Mononuclear cell (primary cell): ENCODE measurements around the gene PRODH2. TPM values are rescaled to one million over a fixed set of nuclear protein-coding genes. Genes with fewer than 3 reads are reported as not detected.

Experiments used
- H3K27me3 ChIP-seq: 2 replicates; pipeline ENCODE4 v1.6.0; 2011; ENCODE audit warnings: low read length, control low read depth; ENCODE audit not compliant: insufficient read depth
- H3K4me1 ChIP-seq: 2 replicates; pipeline ENCODE4 v1.5.1; 2011; ENCODE audit warnings: mild to moderate bottlenecking, low read length, control low read depth; ENCODE audit not compliant: insufficient read depth
- H3K4me3 ChIP-seq: 2 replicates; pipeline ENCODE4 v1.5.1; 2011; ENCODE audit warnings: mild to moderate bottlenecking, low read length, moderate library complexity
- H3K9me3 ChIP-seq: 2 replicates; pipeline ENCODE4 v1.5.1; 2011; ENCODE audit warnings: low read depth, mild to moderate bottlenecking, control low read depth, low read length
- total RNA-seq: library from RNA; depleted of rRNA; stranded (reverse); fragments of >200 nt; gene quantifications from one replicate; pipeline ENCODE4 v1.2.3, GENCODE V29; 2012

The PRODH2 gene
- total RNA-seq, 1 donor = not detected

GRCh38 chr19:35767288-35768081 is 45.2 kb downstream of the PRODH2 start:
- Histone ChIP-seq H3K9me3 (no peaks in the 10 kb centered on the region), H3K4me1 (no peaks in the 10 kb centered on the region), H3K4me3 (no peak overlapping the region), H3K27me3 (no peaks in the 10 kb centered on the region)

- H3K9me3 ChIP-seq = no peaks in the 10 kb centered on the region
- H3K4me1 ChIP-seq = no peaks in the 10 kb centered on the region
- H3K27me3 ChIP-seq = no peaks in the 10 kb centered on the region
- no peak overlapping the region for H3K4me3 ChIP-seq
These were observed 46.0 kb downstream of the PRODH2 start for GRCh38 chr19:35766571-35767104.

GRCh38 chr19:35764432-35765315 is 48.0 kb downstream of the PRODH2 start:
- H3K4me3 ChIP-seq = no peak overlapping the region
- H3K27me3 ChIP-seq = no peaks in the 10 kb centered on the region
- no peaks in the 10 kb centered on the region for H3K9me3 ChIP-seq
- no peaks in the 10 kb centered on the region for H3K4me1 ChIP-seq

DNA sequence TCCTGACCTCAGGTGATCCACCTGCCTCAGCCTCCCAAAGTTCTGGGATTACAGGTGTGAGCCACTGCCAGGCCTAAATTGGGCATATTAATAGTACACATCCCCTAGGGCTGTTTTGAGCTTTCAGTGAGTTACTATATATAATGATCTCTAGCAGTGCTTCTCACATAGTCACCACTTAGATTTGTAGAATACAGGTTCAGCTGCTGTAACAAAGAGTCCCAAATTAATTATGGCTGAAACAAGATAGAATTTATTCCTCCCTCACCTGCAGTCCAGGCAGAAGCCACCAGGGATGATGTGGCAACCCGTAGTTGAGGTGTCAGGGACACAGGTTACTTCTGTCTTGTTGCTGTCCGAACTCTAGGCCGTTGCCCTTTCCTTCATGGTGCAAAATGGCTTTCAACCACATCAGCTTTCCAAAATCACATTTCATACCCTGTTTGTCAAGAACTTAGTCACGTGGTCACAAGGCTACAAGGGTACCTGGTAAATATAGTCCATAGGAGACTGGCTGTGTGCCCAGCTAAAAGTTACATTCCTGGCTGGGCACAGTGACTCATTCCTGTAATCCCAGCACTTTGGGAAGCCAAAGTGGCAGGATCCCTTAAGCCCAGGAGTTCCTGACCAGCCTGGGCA is 51.8 kb downstream of the PRODH2 start:
- Histone ChIP-seq H3K9me3 (no peaks in the 10 kb centered on the region), H3K4me3 (no peak overlapping the region), H3K4me1 (peaks cover 26% of the 10 kb centered on the region), H3K27me3 (peaks cover 9% of the 10 kb centered on the region)

- Histone ChIP-seq H3K4me3 (no peak overlapping the region), H3K9me3 (no peaks in the 10 kb centered on the region), H3K4me1 (peaks cover 34% of the 10 kb centered on the region), H3K27me3 (peaks cover 9% of the 10 kb centered on the region)
These were observed 52.9 kb downstream of the PRODH2 start for GRCh38 chr19:35759697-35760096.

- Histone ChIP-seq H3K4me1 (peaks cover 34% of the 10 kb centered on the region), H3K4me3 (peak within 1 kb of the TSS; percentile 93), H3K9me3 (no peaks in the 10 kb centered on the region), H3K27me3 (peaks cover 9% of the 10 kb centered on the region)
These were observed 54.7 kb downstream of the PRODH2 start, which contains the start of gene PROSER3 for GRCh38 chr19:35757749-35758608. Gene PROSER3 (plus strand): TSS chr19:35758176. CDS start chr19:35758216, 40 bp downstream.

DNA sequence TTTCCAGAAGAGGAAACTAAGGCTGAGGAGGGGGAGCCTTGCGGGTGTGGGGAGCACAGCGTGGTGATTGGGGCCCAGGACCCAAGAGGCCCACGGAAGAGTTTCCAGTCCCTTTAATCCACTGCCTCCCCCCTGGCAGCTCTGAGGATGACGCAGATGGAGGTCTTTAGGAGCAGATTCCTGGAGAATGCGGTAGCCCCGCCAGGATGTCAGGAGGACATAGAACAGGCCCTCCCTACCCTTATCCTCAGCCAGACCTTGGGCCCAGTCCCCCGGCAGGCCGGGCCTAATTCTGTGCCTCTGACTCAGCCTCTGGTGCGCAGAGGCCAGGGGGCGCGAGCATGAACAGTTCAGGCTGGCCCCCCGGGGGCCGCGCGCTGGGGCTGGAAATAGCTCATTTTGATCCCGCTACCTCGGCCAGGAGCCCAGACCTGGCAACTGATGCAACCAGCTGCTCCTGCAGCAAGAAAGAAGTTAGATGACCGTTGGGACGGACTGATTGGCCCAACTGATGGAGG is 55.4 kb downstream of the PRODH2 start:
- H3K4me3 ChIP-seq = peak overlapping the region; percentile 93
- no peaks in the 10 kb centered on the region for H3K9me3 ChIP-seq
- H3K4me1 ChIP-seq = peaks cover 34% of the 10 kb centered on the region
- peaks cover 9% of the 10 kb centered on the region for H3K27me3 ChIP-seq

DNA sequence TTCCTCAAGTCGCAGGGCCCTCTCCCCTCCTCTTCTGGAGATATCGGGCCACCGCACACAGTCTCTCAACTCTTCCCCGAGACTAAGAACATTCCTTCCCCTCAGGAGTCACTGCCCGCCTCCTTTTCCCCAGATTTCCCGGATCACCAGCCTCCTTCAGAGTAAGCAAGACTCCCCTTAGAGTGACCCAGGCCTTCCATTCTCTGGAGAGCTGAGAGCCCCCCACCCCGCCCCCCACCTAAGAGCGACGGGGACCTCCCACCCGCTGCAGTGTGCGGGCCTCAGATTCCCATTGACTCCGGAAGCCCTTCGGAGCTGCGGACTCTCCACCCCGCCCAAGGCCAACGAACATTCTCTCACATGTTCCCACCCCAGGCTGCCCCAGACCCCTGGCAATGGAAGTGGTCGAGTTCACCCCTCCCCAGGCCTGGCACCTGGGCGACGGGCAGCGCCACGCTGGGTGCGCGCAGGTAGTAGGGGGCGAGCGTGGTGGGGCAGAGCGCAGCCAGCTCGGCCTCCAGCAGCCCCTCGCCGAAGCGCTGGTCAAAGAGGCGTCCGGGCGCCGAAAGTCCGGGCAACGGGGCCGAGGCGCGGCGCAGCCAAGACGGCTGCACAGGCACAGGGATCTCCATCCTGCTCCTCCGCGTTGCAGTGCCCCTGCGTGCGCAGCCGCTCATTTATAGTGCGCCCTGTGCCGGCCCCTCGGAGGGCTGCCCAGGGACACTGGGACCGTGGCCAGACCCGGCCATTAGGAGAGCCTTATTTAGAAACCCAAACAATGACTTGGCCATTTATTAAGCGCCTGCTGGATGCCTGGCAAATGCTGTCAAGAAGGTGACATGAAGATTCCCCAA is 56.0 kb downstream of the PRODH2 start, which contains the start of gene HSPB6:
Gene HSPB6 (minus strand): TSS at position 653 of the 854 bp plus-strand sequence. CDS start 21 bp downstream, at position 632.
- Histone ChIP-seq H3K27me3 (peaks cover 9% of the 10 kb centered on the region), H3K9me3 (no peaks in the 10 kb centered on the region), H3K4me1 (peaks cover 34% of the 10 kb centered on the region), H3K4me3 (peak within 1 kb of the TSS; percentile 93)

- peaks cover 34% of the 10 kb centered on the region for H3K4me1 ChIP-seq
- peaks cover 9% of the 10 kb centered on the region for H3K27me3 ChIP-seq
- no peaks in the 10 kb centered on the region for H3K9me3 ChIP-seq
- H3K4me3 ChIP-seq = no peak overlapping the region
These were observed 56.9 kb downstream of the PRODH2 start for GRCh38 chr19:35755550-35756376.

DNA sequence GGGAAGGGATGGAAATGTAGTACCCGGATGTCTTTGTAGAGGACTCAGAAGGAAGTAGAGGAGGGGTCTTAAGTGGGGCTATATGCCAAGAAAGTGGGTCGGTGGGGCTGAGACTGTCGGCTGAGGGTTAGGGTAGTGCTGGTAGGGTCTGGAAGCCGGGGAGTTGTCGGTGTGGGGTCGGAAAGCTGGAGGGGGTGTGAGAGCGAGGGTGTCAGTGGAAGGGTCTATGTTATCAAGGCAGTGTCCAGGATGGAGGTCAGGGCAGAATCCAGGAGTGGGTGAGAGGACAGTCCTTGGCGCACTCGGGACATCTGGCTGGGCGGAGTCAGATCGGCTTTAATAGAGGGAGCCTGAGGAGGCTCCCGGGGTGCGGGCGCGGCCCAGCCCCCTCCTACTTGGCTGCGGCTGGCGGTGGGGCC is 57.5 kb downstream of the PRODH2 start:
- Histone ChIP-seq H3K4me3 (no peak overlapping the region), H3K9me3 (no peaks in the 10 kb centered on the region), H3K4me1 (peaks cover 34% of the 10 kb centered on the region)

GRCh38 chr19:35754370-35755130 is 58.1 kb downstream of the PRODH2 start:
- H3K4me3 ChIP-seq = no peak overlapping the region
- H3K4me1 ChIP-seq = peaks cover 34% of the 10 kb centered on the region
- no peaks in the 10 kb centered on the region for H3K9me3 ChIP-seq
- peaks cover 9% of the 10 kb centered on the region for H3K27me3 ChIP-seq

More for the DNA sequence above, 57.5 kb downstream of the PRODH2 start:
- H3K27me3 ChIP-seq = peaks cover 9% of the 10 kb centered on the region
